HG03432 (cell line): ENCODE measurements around the gene PPP1CA.

Experiments used
- ATAC-seq: cut with Tn5 transposase; IDR thresholded peaks from one replicate; pipeline ENCODE4 v1.9.1; 2021; ENCODE audit warnings: mild to moderate bottlenecking, moderate library complexity; ENCODE audit not compliant: unreplicated experiment

PPP1CA gene

DNA sequence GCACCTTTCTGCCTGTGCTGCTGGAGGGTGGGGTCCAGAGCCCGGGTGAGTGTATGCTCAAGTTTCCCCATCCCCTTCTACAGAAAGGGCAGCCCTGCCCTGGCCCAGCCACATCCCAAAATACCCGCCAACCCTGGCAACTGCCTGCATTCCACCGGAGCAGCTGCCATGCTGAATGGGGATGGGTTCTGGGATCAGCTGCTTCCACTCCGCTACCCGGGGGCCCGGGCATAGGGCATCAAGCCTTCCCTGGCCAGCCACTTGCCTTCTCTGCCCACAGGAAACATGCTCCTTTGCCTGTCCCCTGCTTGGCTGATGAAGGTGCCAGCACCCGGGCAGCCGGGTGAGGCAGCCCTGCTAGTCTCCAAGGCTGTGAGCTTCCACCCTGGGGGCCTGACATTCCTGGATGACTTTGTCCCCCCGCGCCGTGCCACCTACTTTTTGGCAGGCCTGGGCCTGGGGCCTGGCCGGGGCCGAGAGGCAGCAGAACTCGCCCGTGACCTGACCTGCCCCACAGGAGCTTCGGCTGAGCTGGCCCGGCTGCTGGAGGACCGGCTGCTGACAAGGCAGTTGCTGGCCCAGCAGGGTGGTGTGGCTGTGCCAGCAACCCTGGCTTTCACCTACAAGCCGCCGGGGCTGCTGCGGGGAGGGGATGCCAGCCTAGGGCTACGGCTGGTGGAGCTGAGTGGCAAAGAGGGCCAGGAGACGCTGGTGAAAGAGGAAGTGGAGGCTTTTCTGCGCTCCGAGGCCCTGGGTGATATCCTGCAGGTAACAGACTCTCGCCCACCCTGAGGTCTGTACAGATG, 17.0 kb upstream of the PPP1CA start:
- no peak for ATAC-seq

DNA sequence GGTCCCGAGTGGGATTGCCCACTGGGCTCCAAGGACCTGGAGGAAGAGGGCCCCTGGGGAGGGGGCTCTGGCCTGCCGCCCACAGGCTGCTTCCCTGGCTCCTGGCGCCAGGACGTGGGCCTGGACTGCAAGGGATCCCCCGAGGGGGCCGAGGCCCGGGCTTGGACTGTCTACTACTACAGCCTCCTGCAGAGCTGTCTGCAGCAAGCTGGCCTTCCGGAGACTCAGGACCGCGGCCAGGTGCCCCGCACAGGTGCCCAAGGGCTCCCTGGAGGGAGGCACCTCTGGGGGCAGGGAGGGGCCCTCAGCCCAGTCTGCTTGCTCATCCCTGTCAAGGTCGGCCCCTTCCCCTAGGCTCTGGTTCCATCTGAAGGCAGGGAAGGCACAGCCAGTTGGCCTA, 15.8 kb upstream of the PPP1CA start:
- no peak for ATAC-seq

- ATAC-seq, result no peak
These were observed 15.0 kb upstream of the PPP1CA start for GRCh38 chr11:67416416-67417335.

- no peak for ATAC-seq
These were observed 14.0 kb upstream of the PPP1CA start, which contains the start of gene CARNS1 for GRCh38 chr11:67415501-67416304. TSS of gene CARNS1 (plus strand) at chr11:67415678. CDS start at chr11:67416200, 522 bp downstream.

GRCh38 chr11:67413266-67413849, 11.7 kb upstream of the PPP1CA start:
- no peak for ATAC-seq

DNA sequence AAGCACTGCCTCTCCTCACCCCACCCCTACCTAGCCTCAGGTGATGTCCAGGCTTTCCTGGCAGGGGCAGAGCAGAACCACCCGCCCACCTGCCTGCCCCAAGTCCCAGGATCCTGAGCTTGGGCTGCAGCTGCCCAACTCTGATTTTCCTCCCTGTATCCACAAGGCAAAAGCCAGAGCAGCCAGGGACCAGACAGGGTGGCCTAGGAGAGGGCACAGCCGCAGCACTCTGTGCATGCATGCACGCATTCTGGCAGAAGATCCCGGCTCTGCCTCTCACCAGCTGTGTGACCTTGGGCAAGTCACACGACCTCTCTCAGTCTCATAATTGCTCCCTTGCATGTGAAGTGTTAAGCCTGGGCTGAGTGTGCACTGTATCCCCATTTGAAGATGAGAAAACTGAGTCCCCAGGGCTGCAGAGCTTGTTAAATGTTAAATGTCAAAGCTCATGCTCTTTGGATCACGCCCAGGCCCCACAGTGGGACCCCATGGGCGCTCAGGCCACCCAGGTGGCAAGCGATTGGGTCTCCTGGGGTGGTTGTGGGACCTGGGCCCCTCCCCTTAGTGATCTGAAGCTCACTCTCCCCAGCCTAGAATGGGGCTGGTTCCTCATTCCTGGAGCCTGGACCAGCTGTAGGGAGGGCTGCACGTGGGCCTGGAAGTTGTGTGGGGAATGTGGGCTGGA, 11.0 kb upstream of the PPP1CA start:
- ATAC-seq, result no peak

DNA sequence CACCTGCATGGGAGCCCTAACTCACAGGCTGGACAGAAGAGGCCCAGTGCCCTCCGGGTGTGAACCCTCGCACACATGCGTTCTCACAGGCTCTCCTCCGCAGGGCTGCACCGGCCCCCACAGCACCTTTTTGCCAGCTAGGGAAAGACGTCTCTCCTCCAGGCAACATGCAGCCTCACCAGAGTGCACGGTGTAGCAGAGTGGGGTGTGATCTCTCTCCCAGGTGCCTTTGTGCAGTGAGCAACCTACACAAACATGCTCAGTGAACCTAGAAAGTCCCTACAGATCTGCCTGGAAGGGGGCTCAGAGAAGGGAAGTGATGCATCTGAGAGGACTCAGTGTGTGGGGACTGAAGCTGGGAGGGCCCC, 10.1 kb upstream of the PPP1CA start:
- ATAC-seq, result no peak

DNA sequence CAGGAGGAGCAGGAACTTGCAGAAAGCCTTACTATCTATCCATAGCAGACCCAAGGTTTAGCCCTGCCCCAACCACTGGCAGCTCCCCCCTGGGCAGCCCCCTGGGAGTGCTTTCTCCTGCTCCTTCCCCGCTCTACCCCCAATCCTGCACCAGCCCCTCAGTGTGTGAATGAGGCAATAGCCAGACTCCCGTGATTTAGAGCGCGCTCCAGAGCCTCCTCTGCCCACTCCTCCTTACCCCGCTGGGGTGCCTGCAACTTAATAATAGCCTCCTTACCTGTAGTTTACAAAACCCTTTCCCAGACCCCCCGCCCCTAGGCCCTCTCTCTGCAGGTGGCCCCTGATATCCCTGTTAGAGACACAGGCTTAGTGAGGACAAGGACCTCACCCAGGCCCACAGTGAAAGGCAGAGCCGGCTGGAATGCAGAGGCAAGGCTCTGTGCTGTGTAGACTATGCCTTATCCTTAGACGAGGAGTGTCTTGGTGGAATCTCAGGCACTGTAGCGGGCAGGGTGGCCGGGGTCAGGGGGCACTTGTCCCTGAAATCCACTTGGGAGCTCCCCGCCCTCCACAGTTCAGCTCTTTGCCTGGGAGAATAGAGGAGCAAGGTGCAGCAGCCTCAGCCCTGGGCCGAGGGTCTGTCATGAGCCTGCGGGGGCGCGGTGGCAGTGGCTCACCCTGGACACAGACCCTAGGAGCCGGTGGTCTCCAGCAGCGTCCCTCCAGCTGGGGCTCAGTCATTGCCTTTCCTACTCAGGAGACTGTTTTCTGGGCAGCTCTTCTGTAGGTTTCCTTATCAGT, 9.5 kb upstream of the PPP1CA start:
- no peak for ATAC-seq

GRCh38 chr11:67410369-67410831, 8.7 kb upstream of the PPP1CA start:
- no peak for ATAC-seq

- ATAC-seq, result no peak
These were observed 8.2 kb upstream of the PPP1CA start for GRCh38 chr11:67409781-67410368.

DNA sequence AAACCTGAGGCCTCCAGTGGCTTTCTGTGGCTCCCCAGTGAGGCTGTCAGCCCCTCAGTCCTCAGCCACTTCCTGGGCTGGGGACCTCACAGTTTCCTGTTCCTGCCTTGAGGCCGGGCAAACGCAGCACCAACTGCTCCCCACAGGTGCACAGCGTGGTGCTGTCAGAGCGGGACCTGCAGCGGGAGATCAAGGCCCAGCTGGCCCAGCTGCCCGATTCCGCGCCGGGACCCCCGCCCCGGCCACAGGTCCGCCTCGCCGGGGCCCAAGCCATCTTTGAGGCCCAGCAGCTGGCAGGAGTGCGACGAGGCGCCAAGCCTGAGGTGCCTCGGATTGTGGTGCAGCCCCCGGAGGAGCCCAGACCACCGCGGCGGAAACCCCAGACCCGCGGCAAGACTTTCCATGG, 7.6 kb upstream of the PPP1CA start:
- ATAC-seq, result peak; percentile 47

- ATAC-seq, result peak; percentile 4
These were observed 7.0 kb upstream of the PPP1CA start for GRCh38 chr11:67408437-67409200.

- ATAC-seq, result no peak
These were observed 6.1 kb upstream of the PPP1CA start for GRCh38 chr11:67407688-67408163.

DNA sequence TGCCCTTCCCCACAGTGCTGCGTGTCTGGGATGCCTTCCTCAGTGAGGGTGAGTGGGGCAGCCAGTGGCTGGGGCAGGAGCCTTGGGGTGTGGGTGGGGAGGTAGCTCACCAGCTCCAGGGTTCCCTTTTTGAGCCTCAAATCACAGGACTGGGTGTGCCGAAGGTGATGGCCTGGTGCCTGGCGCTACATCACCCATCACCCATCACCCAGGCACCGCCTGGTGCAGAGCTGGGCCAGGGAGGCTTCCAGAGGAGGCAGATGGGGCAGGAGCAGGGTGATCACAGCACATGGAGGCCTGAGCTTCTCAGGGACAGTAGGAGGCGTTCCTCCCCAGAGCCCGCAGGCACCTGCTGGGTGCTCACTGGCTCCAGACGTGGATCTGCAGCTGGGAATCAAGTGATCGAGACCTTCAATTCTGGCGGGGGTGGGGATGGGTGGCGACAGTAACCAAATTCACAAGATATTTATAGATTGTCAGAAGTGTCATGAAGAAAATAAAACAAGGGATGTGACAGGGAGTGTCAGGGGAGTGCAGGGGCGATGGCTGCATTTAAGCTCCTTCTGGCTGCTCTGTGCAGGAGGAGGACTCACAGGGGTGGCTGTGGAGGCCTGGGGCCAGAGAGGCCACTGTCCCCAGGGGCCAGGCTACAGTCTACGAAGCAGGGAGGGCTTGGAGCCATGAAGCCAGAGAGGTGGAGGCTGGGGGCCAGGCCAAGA, 5.5 kb upstream of the PPP1CA start:
- no peak for ATAC-seq

DNA sequence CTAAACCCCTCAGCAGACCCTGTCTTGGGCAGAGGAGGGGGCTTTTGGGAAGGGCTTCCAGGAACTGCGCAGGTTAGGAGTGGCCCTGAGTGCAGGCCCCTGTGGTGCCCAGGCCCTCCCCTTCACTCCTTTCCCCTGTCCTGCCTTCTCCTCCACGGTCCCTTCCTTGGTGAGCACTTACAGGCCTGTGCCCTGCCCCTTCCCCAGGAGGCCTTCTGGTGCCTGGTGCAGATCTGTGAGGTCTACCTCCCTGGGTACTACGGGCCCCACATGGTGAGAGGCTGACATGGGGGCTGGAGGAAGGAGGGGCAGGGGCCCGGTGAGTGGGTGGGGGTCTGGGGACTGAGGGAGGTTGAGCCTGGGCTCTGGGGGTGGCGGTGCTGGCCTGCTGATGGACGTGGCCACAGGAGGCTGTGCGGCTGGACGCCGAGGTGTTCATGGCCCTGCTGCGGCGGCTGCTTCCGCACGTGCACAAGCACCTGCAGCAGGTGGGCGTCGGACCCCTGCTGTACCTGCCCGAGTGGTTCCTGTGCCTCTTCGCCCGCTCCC, 4.8 kb upstream of the PPP1CA start:
- ATAC-seq, result no peak

DNA sequence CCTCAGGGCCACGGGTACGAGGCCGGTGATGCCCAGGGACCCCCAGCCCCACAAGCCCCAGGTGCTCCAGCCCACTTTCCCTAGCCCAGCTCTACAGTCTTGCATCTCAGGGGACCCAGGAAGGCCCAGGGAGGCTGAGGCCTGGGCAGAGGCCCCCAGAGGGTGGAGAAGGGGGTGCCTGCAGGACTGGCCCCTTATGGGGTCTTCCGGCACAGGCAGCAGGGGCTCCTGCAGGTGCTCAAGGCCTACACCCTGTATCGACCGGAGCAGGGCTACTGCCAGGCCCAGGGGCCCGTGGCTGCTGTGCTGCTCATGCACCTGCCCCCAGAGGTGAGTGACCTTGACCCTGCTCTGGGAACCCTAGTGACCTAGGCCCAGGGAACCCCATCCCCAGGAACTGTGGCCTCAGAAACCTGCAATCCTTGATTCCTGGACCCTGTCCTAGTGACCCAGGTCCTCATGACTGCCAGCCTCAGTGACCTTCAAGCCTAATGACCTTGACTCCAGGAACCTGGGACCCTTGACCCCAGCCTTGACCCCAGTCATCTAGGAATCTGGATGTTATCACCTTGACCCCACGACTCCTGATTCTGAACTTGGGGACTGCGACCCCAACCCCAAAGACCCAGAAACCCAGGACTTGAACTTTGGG, 4.2 kb upstream of the PPP1CA start:
- ATAC-seq, result no peak

DNA sequence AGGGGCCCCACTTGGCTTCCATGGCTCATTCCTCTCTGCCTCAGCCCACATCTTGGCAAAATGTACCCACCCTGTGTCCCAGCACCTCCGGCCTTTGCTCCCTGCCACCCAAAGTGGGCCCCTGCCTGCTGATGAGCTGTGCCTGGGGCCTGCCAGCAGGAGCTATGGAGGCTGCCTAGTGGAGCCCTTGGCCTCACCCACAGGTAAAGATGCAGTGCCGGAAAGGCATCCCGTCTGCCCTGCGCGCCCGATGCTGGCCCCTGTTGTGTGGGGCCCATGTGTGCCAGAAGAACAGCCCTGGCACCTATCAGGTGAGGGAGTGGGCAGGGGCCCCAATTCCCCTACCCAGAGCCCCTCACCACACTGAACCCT, 3.5 kb upstream of the PPP1CA start:
- ATAC-seq, result no peak
